Islet precursor cell (in vitro differentiated cells): ENCODE measurements around the gene TFB2M.
A peak's percentile ranks its signal among the peaks of the same experiment; 100 is the strongest.

Source experiments
- DNase-seq: peaks from one replicate; pipeline ENCODE4 v3.0.0-alpha.2; 2018

TFB2M gene

GRCh38 chr1:246550402-246550801, 15.7 kb downstream of the TFB2M start:
- no peak for DNase-seq

GRCh38 chr1:246549665-246550064, 16.4 kb downstream of the TFB2M start:
- DNase-seq = no peak

DNA sequence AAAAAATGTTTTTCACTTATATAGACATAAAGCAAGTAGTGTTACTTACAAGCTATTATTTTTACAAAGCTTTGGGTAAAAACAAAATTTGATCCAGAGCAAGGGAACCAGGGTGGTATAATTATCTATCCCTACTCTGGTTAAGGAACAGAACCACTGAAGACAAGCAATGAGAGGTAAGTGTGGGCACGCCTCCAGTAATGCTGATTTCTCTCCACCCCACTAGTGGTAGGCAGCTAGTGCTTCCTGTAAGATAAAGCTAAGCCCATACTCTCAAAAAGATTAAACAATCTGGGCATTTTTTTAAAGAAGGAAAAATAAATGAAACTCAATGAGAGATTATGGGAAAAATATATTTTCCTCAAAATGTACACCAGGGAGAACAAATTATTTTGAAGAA, 22.1 kb downstream of the TFB2M start:
- no peak for DNase-seq

DNA sequence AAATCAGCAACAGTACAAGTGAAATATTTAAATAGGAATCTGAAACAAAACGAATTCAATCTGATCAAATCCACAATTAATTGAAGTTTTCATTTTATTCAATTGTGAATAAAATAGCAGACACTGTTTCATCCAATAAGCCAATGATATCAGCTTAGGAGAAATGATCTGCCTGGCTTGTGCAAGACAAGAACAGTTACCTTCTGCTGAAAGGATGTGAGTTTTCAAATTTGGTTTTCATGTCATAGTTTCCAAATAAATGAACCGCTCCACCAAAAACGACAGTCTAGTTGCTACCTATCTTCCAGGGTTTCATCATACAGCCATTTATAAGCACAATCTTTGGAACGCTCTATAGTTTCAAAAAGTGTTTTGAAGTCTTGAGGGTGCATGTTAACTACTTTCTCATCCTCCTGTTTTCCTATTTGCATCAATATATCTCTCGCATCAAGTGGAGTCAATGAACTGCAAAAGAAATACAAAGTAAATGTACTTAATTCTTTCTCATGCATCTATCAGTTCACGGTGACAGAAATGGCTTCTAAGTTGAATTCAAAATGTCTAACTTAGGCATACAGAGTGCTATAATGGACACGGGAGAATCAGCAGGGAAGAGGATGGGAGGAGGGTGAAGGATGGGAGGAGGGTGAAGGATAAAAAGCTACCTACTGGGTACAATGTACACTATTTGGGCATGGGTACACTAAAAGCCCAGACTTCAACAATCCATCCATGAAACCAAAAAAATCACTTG, 25.1 kb downstream of the TFB2M start:
- no peak for DNase-seq

- DNase-seq = no peak
Observed at GRCh38 chr1:246537887-246538286, 28.2 kb downstream of the TFB2M start.

- DNase-seq = no peak
Observed at GRCh38 chr1:246537441-246537840, 28.6 kb downstream of the TFB2M start.

GRCh38 chr1:246534114-246534513, 31.9 kb downstream of the TFB2M start:
- DNase-seq = peak; percentile 28

- DNase-seq = no peak
Observed at GRCh38 chr1:246533371-246533905, 32.6 kb downstream of the TFB2M start.

GRCh38 chr1:246532519-246532918, 33.5 kb downstream of the TFB2M start:
- no peak for DNase-seq

- no peak for DNase-seq
Observed at GRCh38 chr1:246530482-246530881, 35.6 kb downstream of the TFB2M start.

DNA sequence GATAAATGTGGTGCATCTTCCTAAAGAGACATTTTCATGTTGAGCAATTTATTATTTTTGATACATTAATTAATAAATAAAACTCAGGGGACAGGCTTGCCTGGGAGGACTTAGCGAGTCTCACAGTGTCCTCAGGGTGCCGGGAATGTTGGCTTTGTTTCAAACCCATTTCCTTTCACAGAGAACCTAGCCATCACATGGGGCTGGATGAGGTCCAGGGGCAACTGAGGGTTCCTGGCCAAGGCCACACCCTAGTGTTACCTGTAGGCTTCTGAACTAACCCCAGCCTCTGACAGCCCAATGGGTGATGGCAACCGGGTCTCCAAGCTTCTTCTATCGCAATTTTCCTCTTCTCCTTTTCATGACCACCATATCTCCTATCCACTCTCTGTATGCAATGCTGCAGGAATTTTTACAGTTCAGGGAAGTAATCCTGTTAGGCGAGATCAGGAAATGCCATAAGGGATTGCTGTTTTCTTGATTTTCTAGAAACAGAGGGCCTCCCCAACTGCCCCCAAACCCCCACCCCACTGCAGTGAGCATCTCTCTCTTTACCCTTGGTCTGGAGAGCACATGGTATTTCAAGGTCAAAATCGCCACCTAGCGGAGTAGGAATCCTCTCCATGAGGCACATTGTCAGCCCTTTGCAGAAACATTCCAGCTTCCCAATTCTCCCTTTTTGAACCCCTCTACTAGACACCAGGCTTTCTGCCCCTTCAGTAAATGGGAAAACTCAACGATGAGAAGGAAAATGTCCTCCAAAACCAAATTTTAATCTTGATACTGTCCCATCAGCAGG, 36.9 kb downstream of the TFB2M start:
- peak; percentile 29 for DNase-seq

DNA sequence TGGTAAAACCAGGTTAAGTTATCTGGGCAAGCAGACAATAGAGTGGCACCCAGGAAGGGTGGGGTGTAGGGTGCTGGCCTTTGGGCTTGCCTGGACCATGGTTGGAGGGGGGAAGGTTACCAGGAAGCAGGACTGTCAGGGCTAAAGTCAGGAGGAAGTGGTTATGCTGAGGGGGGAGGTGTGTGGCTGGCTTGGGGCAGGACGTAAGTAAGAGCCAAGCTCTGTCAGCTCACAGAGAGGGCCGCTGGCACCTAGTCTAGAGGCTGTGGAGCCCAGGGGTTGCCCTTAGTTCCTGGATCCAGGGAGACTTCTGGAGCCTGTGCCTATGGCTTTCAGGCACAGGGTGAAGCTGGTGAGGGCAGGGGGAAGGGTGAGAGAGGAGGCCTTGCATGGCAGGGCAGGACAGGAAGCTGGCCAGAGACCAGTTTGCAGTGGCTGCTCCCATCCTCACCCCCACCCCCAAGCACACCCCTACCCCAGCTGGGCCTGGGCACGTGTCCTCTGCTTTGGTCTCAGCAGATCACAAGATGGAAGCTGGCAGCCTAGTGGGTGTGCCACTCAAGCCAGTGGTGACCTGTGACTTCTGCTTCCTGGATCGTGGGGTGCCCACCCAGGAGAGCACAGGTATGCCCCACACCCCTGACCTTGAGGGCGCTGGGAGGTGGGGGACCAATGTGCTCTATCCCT, 38.5 kb downstream of the TFB2M start:
- DNase-seq = peak; percentile 50

DNA sequence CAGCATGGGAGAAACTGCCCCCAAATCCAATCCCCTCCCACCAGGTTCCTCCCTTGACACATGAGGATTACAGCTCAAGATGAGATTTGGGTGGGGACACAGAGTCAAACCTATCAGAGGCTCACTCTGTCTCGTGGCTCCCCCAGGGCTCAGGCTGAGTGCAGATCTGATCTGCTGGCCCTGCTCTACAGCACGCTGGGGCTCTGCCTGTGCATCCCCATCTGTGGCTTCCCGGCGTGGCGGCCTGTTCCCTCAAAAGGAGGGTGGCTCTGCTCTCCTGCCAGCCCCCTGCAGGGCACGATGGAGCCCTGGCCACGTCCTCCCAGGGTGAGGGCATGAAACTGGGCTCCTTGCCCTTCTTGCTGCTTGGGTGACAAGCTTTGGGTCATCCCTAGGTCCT, 39.1 kb downstream of the TFB2M start:
- DNase-seq = peak; percentile 49

- DNase-seq = peak; percentile 34
Observed at GRCh38 chr1:246526380-246526779, 39.7 kb downstream of the TFB2M start.

DNA sequence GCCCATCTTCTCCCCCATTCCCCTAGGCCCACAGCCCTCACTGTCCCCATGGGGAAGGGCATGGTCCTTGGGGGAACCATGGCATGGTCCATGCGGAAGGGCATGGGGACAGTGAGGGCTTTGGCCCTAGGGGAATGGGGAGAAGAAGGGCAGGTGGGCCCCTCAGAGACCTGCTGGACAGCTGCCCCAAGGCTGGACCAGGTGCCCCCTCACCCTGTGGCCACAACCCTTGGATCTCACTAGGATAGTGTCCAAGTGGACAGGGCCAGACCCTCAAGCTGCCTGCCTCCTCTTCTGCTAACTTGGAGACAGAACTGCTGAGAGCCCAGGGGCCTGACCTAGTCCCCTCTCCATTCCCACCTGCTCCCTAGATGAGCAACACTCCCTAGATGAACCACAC, 46.5 kb downstream of the TFB2M start:
- DNase-seq = no peak

- peak; percentile 42 for DNase-seq
Observed at GRCh38 chr1:246518456-246519205, 47.4 kb downstream of the TFB2M start.

GRCh38 chr1:246517391-246517790, 48.7 kb downstream of the TFB2M start:
- DNase-seq = peak; percentile 32

DNA sequence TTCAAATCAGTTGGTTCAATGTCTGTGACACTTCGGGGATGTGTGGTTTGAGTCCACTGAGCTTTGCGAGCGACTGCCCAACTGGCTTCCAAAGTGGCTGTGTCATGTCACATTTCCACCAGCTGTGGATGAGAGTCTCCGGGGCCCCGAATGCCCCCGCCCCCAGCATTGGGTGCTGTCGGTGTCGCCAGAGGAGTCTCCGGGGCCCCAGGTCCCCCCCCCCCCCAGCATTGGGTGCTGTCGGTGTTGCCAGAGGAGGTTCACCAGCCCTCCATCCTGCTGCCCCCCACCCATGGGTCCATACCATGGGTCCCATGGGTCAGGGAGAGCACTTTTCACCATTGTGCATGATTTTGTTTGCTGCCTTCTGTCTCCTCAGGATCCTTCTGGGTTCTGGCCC, 49.9 kb downstream of the TFB2M start:
- DNase-seq = no peak

DNA sequence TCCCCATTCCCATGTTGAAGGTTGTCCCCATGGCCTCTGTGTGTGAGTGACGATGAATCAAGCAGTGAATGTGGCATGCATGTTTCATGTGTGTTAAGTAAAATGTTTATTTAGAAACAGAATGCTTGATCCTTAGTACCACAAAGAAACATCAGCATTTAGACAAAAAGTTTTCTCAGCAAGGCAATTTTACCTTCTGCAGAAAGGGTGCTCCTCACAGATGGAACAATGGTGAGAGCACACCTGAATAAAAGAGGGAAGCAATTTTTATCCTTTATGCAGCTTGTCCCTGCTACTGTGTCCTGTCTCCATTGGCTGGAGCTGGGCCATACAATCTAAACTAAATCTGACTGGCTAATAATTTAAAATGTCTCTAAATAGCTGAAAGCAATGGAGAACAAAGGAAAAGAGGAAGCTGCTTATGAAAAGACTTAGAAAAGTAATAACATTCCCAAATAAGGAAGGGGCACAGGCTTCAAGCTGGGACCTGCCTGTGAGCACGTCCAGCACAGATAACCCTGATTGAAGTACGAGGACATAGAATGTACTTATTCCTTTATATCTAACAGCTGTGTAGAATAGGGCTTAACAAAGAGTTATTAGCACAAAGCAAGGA, 50.6 kb downstream of the TFB2M start:
- no peak for DNase-seq

GRCh38 chr1:246513619-246514343, 52.3 kb downstream of the TFB2M start:
- no peak for DNase-seq

- no peak for DNase-seq
Observed at GRCh38 chr1:246513041-246513440, 53.0 kb downstream of the TFB2M start.

DNA sequence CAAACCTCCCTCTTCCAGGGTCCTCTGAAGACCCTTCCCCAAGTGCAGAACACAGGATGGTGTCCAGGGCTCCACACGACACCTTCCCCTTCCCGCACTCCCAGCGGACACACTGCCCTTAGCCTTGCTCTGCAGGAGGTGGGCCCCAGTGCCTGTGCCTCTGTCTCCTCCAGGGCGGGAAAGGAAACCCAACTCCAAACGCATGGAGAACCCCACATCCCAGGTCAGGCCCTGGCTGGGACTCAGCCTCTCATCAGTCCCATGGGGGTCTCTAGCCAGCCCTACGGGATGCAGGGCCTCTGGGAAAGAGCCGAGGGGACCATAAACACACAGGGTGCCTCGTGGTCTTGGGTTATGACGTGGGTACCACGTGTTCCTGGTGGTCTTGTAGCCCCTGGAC, 53.4 kb downstream of the TFB2M start:
- no peak for DNase-seq
